Lower lobe of right lung (tissue), 2 donors: ENCODE results near the gene APCDD1. TPM values are rescaled to one million over a fixed set of nuclear protein-coding genes. Genes with fewer than 3 reads are reported as not detected.

Source experiments
- ATAC-seq, 2 donors: fragments of 200-7000 bp; cut with Tn5 transposase; one replicate each; pipeline ENCODE4 v1.9.1; 2020 to 2022; ENCODE audit warnings: mild to moderate bottlenecking in 2 of 2, moderate library complexity in 2 of 2
- DNase-seq: peaks from one replicate; pipeline ENCODE4 v3.0.0-alpha.2; 2020
- H3K27ac ChIP-seq: fragments of 200-600 bp; one replicate; pipeline ENCODE4 v1.8.0; 2022
- H3K27me3 ChIP-seq: fragments of 200-600 bp; one replicate; pipeline ENCODE4 v1.8.0; 2022; ENCODE audit warnings: low read depth
- H3K36me3 ChIP-seq: fragments of 200-600 bp; one replicate; pipeline ENCODE4 v1.8.0; 2022; ENCODE audit warnings: mild to moderate bottlenecking
- H3K4me1 ChIP-seq: fragments of 200-600 bp; one replicate; pipeline ENCODE4 v1.8.0; 2022
- H3K4me3 ChIP-seq: fragments of 200-600 bp; one replicate; pipeline ENCODE4 v1.8.0; 2022; ENCODE audit warnings: mild to moderate bottlenecking
- H3K9me3 ChIP-seq: fragments of 200-600 bp; one replicate; pipeline ENCODE4 v1.8.0; 2022
- intact Hi-C: fragments of 100-400 bp; cut with DNase I; formaldehyde crosslinking; loops from one replicate; pipeline ENCODE4 v1.11.0; 2022
- total RNA-seq: library from RNA; stranded (reverse); fragmentation: NEBNext Ultra II Directional; extraction: Animal tissue kit (Norgen Biotek cat#: 25700); gene quantifications from one replicate; pipeline ENCODE4 v1.2.1, GENCODE V29; 2021
- TF ChIP-seq, protein P1 (sequence below): fragments of 200-600 bp; IDR thresholded peaks from one replicate; pipeline ENCODE4 v1.8.0; 2022; ENCODE audit warnings: antibody characterized with exemption, mild to moderate bottlenecking
- donor health status: DM: no; HTN: yes; CAD: no; lungs with severe emphysema.

The APCDD1 gene
- total RNA-seq, 1 donor from 2014 or later = 33.4 TPM

DNA sequence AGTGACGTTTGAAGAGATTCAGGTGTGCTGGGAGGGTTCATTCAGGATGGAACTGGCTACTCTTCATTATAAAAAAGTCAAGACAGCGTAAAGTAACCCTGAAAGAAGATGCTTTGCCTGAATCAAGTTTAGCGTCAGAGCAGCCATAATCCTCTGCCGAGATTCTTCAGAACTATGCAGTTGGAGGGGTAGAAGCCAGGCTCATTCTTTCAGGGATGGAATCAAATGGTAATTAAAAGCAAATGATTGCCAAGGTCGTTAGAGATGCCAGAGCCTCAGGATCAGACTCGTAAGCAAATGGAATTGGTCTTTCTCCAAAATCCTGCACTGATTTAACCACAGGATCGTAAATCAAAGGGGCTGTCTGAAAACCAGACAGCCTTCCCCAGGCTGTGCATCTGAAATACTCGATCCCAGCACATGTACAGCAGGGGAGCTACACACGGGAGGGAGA, 21.9 kb downstream of the APCDD1 start:
- Histone ChIP-seq H3K9me3 (no peaks in the 10 kb centered on the region), H3K4me3 (no peak overlapping the region), H3K27ac (no peak overlapping the region), H3K27me3 (no peaks in the 10 kb centered on the region), H3K36me3 (peaks cover 20% of the 10 kb centered on the region), H3K4me1 (peaks cover 32% of the 10 kb centered on the region)
- DNase-seq (no peak), ATAC-seq (no peak)
- TF ChIP-seq, protein P1, sequence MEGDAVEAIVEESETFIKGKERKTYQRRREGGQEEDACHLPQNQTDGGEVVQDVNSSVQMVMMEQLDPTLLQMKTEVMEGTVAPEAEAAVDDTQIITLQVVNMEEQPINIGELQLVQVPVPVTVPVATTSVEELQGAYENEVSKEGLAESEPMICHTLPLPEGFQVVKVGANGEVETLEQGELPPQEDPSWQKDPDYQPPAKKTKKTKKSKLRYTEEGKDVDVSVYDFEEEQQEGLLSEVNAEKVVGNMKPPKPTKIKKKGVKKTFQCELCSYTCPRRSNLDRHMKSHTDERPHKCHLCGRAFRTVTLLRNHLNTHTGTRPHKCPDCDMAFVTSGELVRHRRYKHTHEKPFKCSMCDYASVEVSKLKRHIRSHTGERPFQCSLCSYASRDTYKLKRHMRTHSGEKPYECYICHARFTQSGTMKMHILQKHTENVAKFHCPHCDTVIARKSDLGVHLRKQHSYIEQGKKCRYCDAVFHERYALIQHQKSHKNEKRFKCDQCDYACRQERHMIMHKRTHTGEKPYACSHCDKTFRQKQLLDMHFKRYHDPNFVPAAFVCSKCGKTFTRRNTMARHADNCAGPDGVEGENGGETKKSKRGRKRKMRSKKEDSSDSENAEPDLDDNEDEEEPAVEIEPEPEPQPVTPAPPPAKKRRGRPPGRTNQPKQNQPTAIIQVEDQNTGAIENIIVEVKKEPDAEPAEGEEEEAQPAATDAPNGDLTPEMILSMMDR = no peak
- intact Hi-C loops = no loop called here

DNA sequence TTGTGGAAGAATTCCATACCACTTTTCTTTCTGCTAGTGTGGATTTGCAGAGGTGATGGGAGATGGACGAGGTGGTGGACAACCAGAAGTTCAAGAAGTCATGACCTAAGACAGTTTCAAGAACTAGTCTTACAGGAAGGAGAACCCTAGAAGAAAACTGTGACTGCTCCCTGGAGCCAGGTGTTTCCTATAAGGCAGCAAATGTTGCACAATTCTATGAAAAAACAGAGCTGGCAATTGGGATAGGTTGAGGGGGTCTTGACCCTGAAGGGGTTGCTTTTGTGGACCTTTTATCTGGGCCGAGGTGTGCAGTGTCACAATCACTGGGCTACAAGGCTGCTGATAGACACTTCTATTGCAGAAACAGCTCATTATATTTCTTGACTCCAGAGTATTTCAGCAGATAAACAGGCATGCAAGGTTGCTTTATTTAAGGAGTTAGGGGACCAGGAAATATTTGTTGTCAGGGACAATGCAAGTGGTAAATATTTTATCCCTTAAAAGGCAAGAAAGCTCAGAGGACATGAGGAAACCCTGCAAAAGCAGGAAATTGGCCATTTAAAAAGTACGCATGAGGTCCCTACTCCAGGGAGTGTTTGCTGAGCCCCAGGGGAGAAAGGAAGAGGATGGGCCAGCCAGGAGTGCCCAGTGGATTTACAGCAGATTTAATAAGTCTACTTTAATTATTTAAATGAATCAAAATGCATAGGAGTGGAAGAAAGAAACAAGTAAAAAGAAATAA, 22.9 kb downstream of the APCDD1 start:
- Histone ChIP-seq H3K4me3 (no peak overlapping the region), H3K27ac (no peak overlapping the region), H3K36me3 (peaks cover 12% of the 10 kb centered on the region), H3K9me3 (no peaks in the 10 kb centered on the region), H3K4me1 (peaks cover 32% of the 10 kb centered on the region), H3K27me3 (no peaks in the 10 kb centered on the region)
- intact Hi-C loops = no loop called here
- DNase-seq (no peak), ATAC-seq (no peak)
- TF ChIP-seq, protein P1 = no peak

GRCh38 chr18:10477863-10478260, 23.4 kb downstream of the APCDD1 start:
- no peaks in the 10 kb centered on the region for H3K27me3 ChIP-seq
- H3K36me3 ChIP-seq = peaks cover 9% of the 10 kb centered on the region
- TF ChIP-seq, protein P1 = no peak
- peaks cover 32% of the 10 kb centered on the region for H3K4me1 ChIP-seq
- no peak for DNase-seq
- ATAC-seq = no peak
- intact Hi-C loops = no loop called here
- no peak overlapping the region for H3K4me3 ChIP-seq
- no peak overlapping the region for H3K27ac ChIP-seq
- H3K9me3 ChIP-seq = no peaks in the 10 kb centered on the region

- H3K4me1 ChIP-seq = peaks cover 17% of the 10 kb centered on the region
- H3K4me3 ChIP-seq = no peak overlapping the region
- peaks cover 15% of the 10 kb centered on the region for H3K36me3 ChIP-seq
- DNase-seq = no peak
- H3K9me3 ChIP-seq = no peaks in the 10 kb centered on the region
- H3K27me3 ChIP-seq = no peaks in the 10 kb centered on the region
- intact Hi-C loops = no loop called here
- TF ChIP-seq, protein P1 = no peak
- no peak overlapping the region for H3K27ac ChIP-seq
- ATAC-seq = no peak
Measured at GRCh38 chr18:10481831-10482230, 27.4 kb downstream of the APCDD1 start.

GRCh38 chr18:10482363-10482984, 28.0 kb downstream of the APCDD1 start:
- DNase-seq (no peak), ATAC-seq (no peak)
- H3K36me3 ChIP-seq = peaks cover 21% of the 10 kb centered on the region
- H3K9me3 ChIP-seq = no peaks in the 10 kb centered on the region
- H3K27ac ChIP-seq = no peak overlapping the region
- H3K4me1 ChIP-seq = peaks cover 11% of the 10 kb centered on the region
- intact Hi-C loops = no loop called here
- TF ChIP-seq, protein P1 = no peak
- no peaks in the 10 kb centered on the region for H3K27me3 ChIP-seq
- H3K4me3 ChIP-seq = no peak overlapping the region
